NCI-H446 (cell line): ENCODE data around the gene CBLB.

Source experiments
- DNase-seq, 2 experiments: peaks; one replicate each; lab custom pipeline; 2025; lab: John Stamatoyannopoulos, UW

Gene CBLB

GRCh38 chr3:105868742-105869530 is at the start of gene CBLB:
Gene CBLB (minus strand): TSS chr3:105869012. CDS start chr3:105867577, 1,435 bp downstream.
- peak; percentile 92 to 95 for DNase-seq

- no peak for DNase-seq
Measured at GRCh38 chr3:105916767-105917166, 48.0 kb upstream of the CBLB start.

GRCh38 chr3:105915524-105915923 is 46.7 kb upstream of the CBLB start:
- DNase-seq, result no peak

GRCh38 chr3:105913616-105914015 is 44.8 kb upstream of the CBLB start:
- DNase-seq, result no peak

GRCh38 chr3:105912891-105913290 is 44.1 kb upstream of the CBLB start:
- DNase-seq, result no peak

GRCh38 chr3:105911496-105911895 is 42.7 kb upstream of the CBLB start:
- DNase-seq, result no peak

- no peak for DNase-seq
Measured at GRCh38 chr3:105907777-105908176, 39.0 kb upstream of the CBLB start.

GRCh38 chr3:105906836-105907235 is 38.0 kb upstream of the CBLB start:
- no peak for DNase-seq

- DNase-seq, result no peak
Measured at GRCh38 chr3:105906345-105906744, 37.5 kb upstream of the CBLB start.

- no peak for DNase-seq
Measured at GRCh38 chr3:105905328-105905727, 36.5 kb upstream of the CBLB start.

GRCh38 chr3:105904678-105905284 is 36.0 kb upstream of the CBLB start:
- DNase-seq, result no peak

GRCh38 chr3:105904251-105904650 is 35.4 kb upstream of the CBLB start:
- DNase-seq, result no peak

GRCh38 chr3:105899516-105899915 is 30.7 kb upstream of the CBLB start:
- no peak for DNase-seq

GRCh38 chr3:105891101-105891500 is 22.3 kb upstream of the CBLB start:
- DNase-seq, result no peak

- DNase-seq, result no peak
Measured at GRCh38 chr3:105888621-105889579, 20.1 kb upstream of the CBLB start.

GRCh38 chr3:105885256-105885655 is 16.4 kb upstream of the CBLB start:
- no peak for DNase-seq

- DNase-seq, result no peak
Measured at GRCh38 chr3:105883798-105884377, 15.1 kb upstream of the CBLB start.

GRCh38 chr3:105880681-105881290 is 12.0 kb upstream of the CBLB start:
- DNase-seq, result no peak

- DNase-seq, result peak in 1 of 2 experiments; percentile 23
Measured at GRCh38 chr3:105878061-105878460, 9.2 kb upstream of the CBLB start.

- no peak for DNase-seq
Measured at GRCh38 chr3:105877336-105877910, 8.6 kb upstream of the CBLB start.

- DNase-seq, result no peak
Measured at GRCh38 chr3:105876780-105877327, 8.0 kb upstream of the CBLB start.
